Posterior vena cava (tissue), 2 donors: ENCODE results near the gene KDM3B. TPM values are rescaled to one million over a fixed set of nuclear protein-coding genes. Genes with fewer than 3 reads are reported as not detected.

ENCODE experiments used
- DNase-seq: peaks from one replicate; pipeline ENCODE4 v3.0.0-alpha.2; 2020; ENCODE audit warnings: low spot score
- intact Hi-C, 2 donors: fragments of 100-400 bp; cut with DNase I; formaldehyde crosslinking; loops; one replicate each; pipeline versions ENCODE4 v1.14.1 to v1.14.2; 2022 to 2023
- total RNA-seq, 2 donors: library from RNA; stranded (reverse); fragmentation: NEBNext Ultra II Directional; extraction: Animal tissue kit (Norgen Biotek cat#: 25700); gene quantifications; one replicate each; pipeline ENCODE4 v1.2.1, GENCODE V29; 2021
- donor health status: DM: yes; HTN: yes; CAD: no.
- donor health status: DM: yes; HTN: yes; CAD: no.

Gene KDM3B
- total RNA-seq, 2 donors from 2014 or later = 49.7 to 54.5 TPM

DNA sequence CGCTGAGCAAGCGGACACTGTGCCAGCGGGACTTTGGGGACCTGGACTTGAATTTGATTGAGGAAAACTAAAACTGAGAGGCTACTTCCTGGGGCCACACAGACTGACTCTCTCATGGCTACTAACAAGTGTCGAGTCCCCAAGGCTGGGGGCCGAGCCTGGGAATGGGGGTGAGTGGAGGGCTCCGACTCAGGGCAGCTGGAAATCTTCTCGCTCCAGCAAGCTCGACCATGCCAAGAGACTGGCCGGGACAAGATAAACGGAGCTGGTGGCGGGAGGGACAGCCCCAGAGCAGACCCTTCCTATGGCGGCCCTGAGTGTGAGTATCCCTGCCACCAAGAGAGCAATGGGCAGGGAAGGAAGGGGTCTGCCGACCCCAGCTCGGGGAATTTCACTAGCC is 5.6 kb upstream of the KDM3B start:
- no peak for DNase-seq
- intact Hi-C loops = no loop called here

DNA sequence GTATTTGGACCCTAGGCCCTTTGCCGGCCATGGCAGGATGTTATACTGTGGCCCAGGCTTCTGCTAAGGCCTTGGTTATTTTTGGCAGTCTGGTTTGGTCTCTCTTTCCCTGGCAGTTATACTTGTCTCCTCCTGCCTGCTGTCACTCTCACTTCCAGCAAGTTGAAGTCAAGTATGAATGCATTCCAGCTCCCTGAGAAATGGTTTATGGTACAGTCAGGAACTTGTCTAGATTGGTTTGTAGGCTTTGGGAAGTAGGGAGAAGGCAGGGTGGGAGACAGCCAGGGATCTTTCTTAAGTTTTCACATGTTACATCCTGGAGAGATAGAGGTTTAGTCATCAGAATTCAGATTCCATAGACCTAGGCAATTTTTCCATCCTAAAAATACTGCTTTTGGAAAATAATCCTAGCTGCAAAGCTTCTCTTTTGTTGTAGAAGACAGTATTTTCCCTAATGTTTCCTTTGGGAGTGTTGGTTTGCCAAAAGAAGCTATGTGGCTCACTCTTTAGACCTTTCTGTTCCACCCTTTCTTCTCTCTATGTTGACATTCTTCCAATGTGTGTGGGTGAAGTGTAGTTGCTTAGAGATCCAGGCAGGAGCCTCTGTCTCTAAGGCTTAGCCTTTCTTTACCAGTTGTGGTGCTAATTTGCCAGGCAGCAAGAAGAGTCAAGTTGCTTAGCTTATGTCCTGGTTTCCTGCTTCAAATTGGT is 2.5 kb upstream of the KDM3B start:
- intact Hi-C loops = no loop called here
- DNase-seq = no peak

GRCh38 chr5:138350563-138350890 is 2.0 kb upstream of the KDM3B start:
- no peak for DNase-seq
- intact Hi-C loops = no loop called here

DNA sequence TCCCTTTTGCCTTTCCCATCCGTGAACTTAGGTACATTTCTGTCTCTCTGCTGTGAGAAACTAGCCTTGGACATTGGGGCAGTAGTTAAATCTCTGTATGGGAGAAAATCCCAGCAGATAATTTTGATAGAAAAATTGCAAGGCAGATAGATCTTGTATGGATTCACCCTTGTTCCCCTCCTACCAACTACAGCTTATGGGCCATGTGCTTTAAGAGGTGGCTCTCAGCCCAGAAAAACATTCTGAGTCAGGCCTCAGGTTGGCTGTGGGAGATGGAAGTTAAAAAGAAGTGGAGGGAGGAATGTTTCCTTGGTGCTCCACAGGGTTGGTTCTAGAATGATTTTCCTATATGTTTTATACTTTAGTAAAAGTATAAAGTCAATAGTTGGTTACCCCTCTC is 1.4 kb upstream of the KDM3B start:
- DNase-seq = no peak
- intact Hi-C loops = no loop called here

GRCh38 chr5:138351517-138351916 is 968 bp upstream of the KDM3B start:
- intact Hi-C loops = no loop called here

DNA sequence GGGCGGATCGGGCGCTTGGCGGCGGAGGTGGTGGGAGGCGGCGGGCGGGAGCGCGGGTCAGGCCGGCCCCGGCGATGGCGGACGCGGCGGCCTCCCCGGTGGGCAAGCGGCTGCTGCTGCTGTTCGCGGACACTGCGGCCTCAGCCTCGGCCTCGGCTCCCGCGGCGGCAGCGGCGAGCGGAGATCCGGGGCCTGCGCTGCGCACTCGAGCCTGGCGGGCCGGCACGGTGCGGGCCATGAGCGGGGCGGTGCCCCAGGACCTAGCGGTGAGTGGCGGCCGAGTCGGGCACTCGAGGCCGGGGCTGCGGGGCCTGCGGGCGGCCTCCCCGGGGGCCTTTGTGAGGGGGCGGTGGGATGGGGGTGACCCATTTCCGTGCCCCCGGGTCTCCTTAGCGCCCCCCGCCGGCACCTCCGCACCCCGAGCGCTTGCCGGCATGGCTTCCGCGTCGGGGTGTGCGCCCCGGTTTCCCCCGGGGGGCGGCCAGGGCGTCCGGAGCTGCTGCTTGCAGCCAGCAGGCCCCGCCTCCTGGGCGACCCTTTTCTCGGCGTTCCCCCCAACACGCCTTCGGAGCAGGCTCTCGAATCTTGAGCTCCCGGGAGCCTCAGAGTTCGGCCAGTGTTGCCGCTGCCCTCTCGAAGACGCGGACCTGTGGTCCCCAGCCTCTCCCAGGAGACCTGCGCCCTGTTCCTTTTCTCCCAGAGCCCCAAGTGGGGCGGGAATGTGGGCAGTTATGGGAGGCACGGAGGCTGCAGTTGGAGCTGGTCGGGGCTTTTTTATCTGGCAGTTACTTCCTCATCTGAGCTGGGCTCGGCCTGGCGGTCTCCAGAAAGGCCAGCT is 456 bp downstream of the KDM3B start:
- intact Hi-C loops = no loop called here
- DNase-seq = peak; percentile 87

More at GRCh38 chr5:138351517-138351916, 968 bp upstream of the KDM3B start:
- DNase-seq = no peak

DNA sequence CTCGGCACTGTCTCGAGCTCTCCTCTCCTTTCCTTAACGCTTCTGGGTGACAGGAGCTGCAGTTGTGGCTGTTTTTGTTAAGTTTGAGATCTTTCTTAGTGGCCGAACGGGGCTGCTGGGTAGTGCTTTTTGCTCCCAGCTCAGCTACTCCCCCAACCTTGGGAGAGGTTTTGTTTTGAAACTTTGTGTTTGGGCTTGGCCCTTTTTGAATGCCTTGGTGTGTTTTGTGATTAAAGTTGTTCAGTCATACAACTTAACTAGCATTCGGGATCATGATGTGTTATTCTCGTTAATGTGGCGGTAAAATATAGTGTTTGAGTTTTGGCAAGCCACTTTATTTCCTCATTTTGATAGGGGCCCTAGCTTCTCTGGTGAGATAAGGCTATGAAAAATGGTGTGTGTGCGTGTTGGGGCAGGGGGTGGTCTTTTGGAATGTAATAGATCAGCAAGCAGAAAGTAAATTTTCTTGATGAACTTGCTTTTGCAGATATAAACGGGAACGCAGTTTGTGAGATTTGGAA is 1.1 kb downstream of the KDM3B start:
- intact Hi-C loops = no loop called here
- no peak for DNase-seq

- DNase-seq = no peak
- intact Hi-C loops = no loop called here
Measured at GRCh38 chr5:138354387-138354786, 1.9 kb downstream of the KDM3B start.

DNA sequence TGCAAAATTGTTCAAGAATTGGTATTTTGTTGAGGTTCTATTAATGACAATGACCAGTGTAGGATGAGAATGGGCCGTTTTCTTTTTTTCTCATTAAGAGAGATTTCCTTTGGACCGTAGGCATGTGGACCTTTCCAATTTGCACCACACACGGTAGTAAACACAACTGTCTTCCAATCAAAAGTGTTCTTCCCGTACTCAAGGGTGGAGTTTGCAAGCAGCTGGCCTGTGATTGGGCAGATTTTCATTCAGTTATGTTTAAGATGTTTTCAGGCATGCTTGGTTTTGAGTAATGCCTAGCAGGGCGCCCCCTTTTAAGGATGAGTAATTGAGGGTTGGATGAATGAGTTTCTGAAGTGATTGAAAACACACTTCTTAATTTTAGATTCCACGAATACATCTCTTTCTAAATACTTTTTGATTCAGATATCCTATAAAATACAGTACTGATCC is 2.5 kb downstream of the KDM3B start:
- intact Hi-C loops = no loop called here
- DNase-seq = no peak

DNA sequence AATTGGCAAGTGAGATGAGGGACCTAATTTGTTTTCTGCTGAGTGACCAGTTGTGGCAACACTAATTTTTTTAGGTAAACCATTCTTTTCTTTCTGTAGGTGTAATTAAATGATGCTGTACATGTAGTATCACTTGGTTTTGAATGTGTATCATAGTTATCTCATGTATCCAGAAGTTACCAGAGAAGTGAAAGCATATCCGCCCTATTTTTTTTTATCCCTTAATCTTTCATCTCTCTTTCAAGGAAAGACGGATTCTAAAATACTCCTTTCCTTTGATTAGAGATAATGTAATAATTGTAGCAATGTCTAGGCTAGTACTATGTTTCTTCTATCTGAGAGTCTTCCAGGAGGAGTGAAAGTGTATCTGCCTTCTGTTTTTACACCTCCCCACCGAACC is 7.1 kb downstream of the KDM3B start:
- intact Hi-C loops = no loop called here

DNA sequence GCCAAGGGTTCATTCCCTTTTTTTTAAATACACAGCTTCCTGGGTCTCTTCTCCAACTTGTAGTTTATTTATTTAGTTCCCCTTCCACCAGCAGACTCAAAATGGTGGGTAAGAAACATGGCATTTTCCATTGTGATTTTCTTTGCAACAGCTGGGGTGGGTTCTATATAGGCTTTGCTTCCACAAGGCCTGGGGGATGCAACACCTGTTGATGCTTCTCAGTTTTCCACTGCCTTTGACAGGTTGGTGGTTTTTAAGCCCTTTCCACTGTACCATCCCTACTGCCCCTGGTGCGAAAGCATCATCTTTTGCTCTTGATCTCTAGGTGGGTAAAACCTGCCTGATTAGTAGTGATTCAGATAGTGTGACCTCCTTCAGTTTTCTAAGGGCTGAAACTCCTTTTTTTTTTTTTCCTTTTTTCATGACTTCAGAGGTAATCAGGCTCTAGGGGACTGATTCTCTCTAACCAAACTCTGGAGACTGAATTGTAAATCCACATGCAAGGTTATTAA is 8.5 kb downstream of the KDM3B start:
- intact Hi-C loops = no loop called here
- DNase-seq = no peak

More for the DNA sequence above, 7.1 kb downstream of the KDM3B start:
- no peak for DNase-seq

GRCh38 chr5:138364576-138364975 is 12.1 kb downstream of the KDM3B start:
- no peak for DNase-seq
- intact Hi-C loops = no loop called here

DNA sequence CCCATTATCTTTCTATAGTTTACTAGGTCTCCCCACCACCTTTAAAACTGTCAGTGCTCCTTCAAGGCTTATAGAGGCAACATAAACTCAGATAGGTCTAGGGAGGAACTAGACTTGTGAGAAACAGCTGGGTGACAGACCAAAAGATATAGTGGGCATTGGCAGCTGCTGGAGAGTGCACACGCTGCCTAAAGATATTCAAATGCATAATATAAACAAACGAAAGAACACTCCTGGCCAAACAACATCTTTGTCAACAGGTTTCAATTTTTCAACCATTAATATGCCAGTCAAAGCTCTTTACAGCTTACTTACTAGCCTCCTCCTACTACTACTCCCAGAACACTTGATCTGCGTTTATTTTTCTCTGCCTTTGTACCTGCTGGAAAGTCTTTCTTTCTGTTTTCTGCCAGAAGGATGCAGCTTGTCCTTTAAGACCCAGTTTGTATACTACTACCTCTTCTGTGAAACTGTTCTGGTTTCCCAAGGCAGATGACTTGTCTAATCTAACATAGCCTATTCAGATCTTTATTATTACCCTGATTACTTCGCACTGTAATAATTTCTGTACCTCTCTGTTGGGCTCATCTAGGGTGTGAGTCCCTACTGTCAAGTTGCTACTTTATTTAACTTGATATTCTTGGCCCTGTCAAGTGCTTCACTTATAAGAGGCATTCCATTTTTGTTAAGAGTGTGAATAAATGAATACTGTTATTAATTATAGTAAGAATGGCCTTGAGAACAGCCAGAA is 14.3 kb downstream of the KDM3B start:
- DNase-seq = no peak
- intact Hi-C loops = no loop called here

- no peak for DNase-seq
- intact Hi-C loops = no loop called here
Measured at GRCh38 chr5:138369261-138369660, 16.8 kb downstream of the KDM3B start.

DNA sequence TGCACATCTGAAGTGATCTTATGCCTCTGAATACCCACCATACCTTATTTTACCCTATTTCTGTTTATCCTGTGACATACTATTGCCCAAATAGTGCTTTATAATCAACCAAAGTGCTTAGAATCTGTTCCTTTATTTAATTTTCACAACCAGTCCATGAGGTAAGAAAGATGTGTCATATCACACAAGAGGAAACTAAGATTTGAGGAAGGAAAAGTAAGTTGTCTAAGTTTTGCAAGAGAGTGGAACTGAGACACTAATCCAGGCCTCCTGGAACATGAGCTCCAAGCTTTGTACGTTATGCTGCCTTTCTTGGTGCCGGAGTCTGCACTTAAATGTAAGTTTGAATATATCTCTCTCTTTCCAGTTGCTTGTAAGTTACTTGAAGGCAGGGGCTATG is 17.2 kb downstream of the KDM3B start:
- DNase-seq = no peak
- intact Hi-C loops = no loop called here

DNA sequence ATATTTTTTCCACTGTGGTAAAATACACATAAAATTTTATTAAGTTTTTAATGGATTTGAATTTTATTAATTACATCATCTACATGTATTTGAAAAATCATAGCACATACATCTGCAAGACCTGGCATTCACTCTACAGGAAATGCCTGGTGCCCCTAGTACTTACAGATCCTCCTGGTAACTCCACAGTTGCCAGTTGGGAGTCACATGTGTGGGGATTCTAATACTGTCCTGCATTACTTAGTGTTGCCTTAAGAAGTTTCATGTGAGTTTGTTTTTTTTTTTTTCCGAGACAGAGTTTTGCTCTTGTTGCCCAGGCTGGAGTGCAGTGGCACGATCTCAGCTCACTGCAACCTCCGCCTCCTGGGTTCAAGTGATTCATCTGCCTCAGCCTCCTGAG is 18.1 kb downstream of the KDM3B start:
- no peak for DNase-seq

GRCh38 chr5:138371454-138371853 is 19.0 kb downstream of the KDM3B start:
- no peak for DNase-seq
- intact Hi-C loops = no loop called here

More for the DNA sequence above, 18.1 kb downstream of the KDM3B start:
- intact Hi-C loops = no loop called here

GRCh38 chr5:138372225-138372624 is 19.7 kb downstream of the KDM3B start:
- intact Hi-C loops = no loop called here
- DNase-seq = no peak

DNA sequence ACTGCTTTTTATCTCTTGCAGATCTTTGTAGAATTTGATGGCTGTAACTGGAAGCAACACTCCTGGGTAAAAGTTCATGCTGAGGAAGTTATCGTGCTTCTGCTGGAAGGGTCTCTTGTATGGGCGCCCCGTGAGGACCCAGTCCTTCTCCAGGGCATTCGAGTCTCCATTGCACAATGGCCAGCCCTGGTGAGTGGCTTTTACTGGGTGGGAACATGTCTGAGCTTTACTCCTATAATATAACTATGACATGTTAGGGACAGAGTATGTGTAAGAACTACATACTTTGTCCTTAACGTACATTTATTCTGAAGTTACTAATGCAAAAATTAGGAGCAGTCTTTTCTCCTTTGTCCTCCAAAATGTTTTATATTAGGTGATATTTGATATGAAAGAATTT is 20.2 kb downstream of the KDM3B start:
- intact Hi-C loops = no loop called here

GRCh38 chr5:138382347-138382746 is 29.9 kb downstream of the KDM3B start:
- intact Hi-C loops = loop anchor here in 1 of 2 donors (10.0 kb wide), 1 partner anchor 942 kb away; no protein-coding TSS in a partner anchor

More for the DNA sequence above, 20.2 kb downstream of the KDM3B start:
- DNase-seq = no peak

More at GRCh38 chr5:138382347-138382746, 29.9 kb downstream of the KDM3B start:
- DNase-seq = no peak
